IMR-90 (cell line): ENCODE measurements around the gene ZNF3. TPM values are rescaled to one million over a fixed set of nuclear protein-coding genes. Genes with fewer than 3 reads are reported as not detected.

Experiments
- ATAC-seq: fragments of 200-7000 bp; cut with Tn5 transposase; 2 replicates; pipeline ENCODE4 v1.9.1; 2020; ENCODE audit warnings: low read depth, mild to moderate bottlenecking, moderate library complexity
- BruUV-seq: library from RNA; stranded (reverse); fragments of 400-500 nt; replicated peaks from 2 replicates; lab custom pipeline; 2021; lab: Mats Ljungman, UMichigan
- CTCF ChIA-PET: fragments of 300-600 bp; formaldehyde crosslinking; extraction: SDS; loops from one replicate; lab custom pipeline; 2021; ENCODE audit warnings: antibody characterized with exemption; lab: Yijun Ruan, JAX
- POLR2A ChIA-PET: fragments of 300-600 bp; sonication (Branson Sonifier 250); formaldehyde crosslinking; loops from one replicate; lab custom pipeline; 2022; ENCODE audit warnings: antibody characterized with exemption; ENCODE audit not compliant: unreplicated experiment; lab: Charles Lee
- DNase-seq: peaks from one replicate; pipeline ENCODE4 v3.0.0; 2013
- H2AFZ ChIP-seq: replicated peaks from 2 replicates; pipeline ENCODE3; 2013; ENCODE audit warnings: low read length, mild to moderate bottlenecking; ENCODE audit not compliant: poor library complexity
- H2AK5ac ChIP-seq: 2 replicates; pipeline ENCODE4 v1.6.1; 2013; ENCODE audit warnings: low read depth, low read length, inconsistent platforms
- H2AK9ac ChIP-seq: replicated peaks from 2 replicates; pipeline ENCODE3; 2013; ENCODE audit warnings: mild to moderate bottlenecking, low read depth, low read length, moderate library complexity; ENCODE audit not compliant: poor library complexity
- H2BK120ac ChIP-seq: 2 replicates; pipeline ENCODE4 v1.6.1; 2013; ENCODE audit warnings: low read depth, low read length, inconsistent platforms
- H2BK15ac ChIP-seq: 3 replicates; pipeline ENCODE4 v1.6.1; 2013; ENCODE audit warnings: low read depth, low read length, inconsistent platforms
- H2BK20ac ChIP-seq: 2 replicates; pipeline ENCODE4 v1.6.1; 2013; ENCODE audit warnings: low read depth, mild to moderate bottlenecking, inconsistent platforms, low read length, moderate library complexity
- H2BK5ac ChIP-seq: 2 replicates; pipeline ENCODE4 v1.6.1; 2013; ENCODE audit warnings: mild to moderate bottlenecking, low read depth, low read length, inconsistent platforms; ENCODE audit not compliant: poor library complexity, severe bottlenecking
- H3K14ac ChIP-seq: replicated peaks from 2 replicates; pipeline ENCODE4 v1.6.1; 2013; ENCODE audit warnings: low read depth, low read length, inconsistent platforms
- H3K18ac ChIP-seq: 2 replicates; pipeline ENCODE4 v1.6.1; 2013; ENCODE audit warnings: low read depth, low read length, control low read depth
- H3K23ac ChIP-seq: 2 replicates; pipeline ENCODE4 v1.6.1; 2013; ENCODE audit warnings: low read depth, low read length, inconsistent platforms
- H3K27ac ChIP-seq: 2 replicates; pipeline ENCODE4 v1.5.1; 2013; ENCODE audit warnings: mild to moderate bottlenecking, control low read depth, low read length; ENCODE audit not compliant: insufficient read depth
- H3K27me3 ChIP-seq: 2 replicates; pipeline ENCODE4 v1.6.1; 2013; ENCODE audit warnings: low read length; ENCODE audit not compliant: control insufficient read depth, insufficient read depth
- H3K36me3 ChIP-seq: 2 replicates; pipeline ENCODE4 v1.6.1; 2013; ENCODE audit warnings: low read length, mixed read lengths; ENCODE audit not compliant: control insufficient read depth, insufficient read depth
- H3K4ac ChIP-seq: 2 replicates; pipeline ENCODE4 v1.6.1; 2013; ENCODE audit warnings: low read depth, low read length, inconsistent platforms
- H3K4me1 ChIP-seq: 2 replicates; pipeline ENCODE4 v1.6.1; 2013; ENCODE audit warnings: low read length, mixed read lengths; ENCODE audit not compliant: control insufficient read depth, insufficient read depth
- H3K4me2 ChIP-seq: 2 replicates; pipeline ENCODE4 v1.6.1; 2013; ENCODE audit warnings: low read depth, mild to moderate bottlenecking, control low read depth, low read length, moderate library complexity
- H3K4me3 ChIP-seq: 2 replicates; pipeline ENCODE4 v1.5.1; 2013; ENCODE audit warnings: low read depth, mild to moderate bottlenecking, control low read depth, low read length, moderate library complexity; ENCODE audit not compliant: insufficient read depth
- H3K56ac ChIP-seq: 2 replicates; pipeline ENCODE4 v1.6.1; 2013; ENCODE audit warnings: low read length, inconsistent platforms; ENCODE audit not compliant: insufficient read depth; ENCODE audit errors: extremely low read depth
- H3K79me1 ChIP-seq, 2 experiments: 2 replicates each; pipeline ENCODE4 v1.6.1; 2013; ENCODE audit warnings: low read length in 2 of 2, inconsistent platforms in 1 of 2, low read depth in 1 of 2
- H3K9ac ChIP-seq: 2 replicates; pipeline ENCODE4 v1.6.1; 2013; ENCODE audit warnings: low read depth, low read length, control low read depth
- H3K9me1 ChIP-seq: 2 replicates; pipeline ENCODE4 v1.6.1; 2013; ENCODE audit warnings: low read length, inconsistent platforms; ENCODE audit not compliant: insufficient read depth
- H3K9me3 ChIP-seq: 2 replicates; pipeline ENCODE4 v1.6.1; 2013; ENCODE audit warnings: low read length; ENCODE audit not compliant: control insufficient read depth, insufficient read depth
- H4K20me1 ChIP-seq: 2 replicates; pipeline ENCODE4 v1.6.1; 2013; ENCODE audit warnings: low read length, inconsistent platforms; ENCODE audit not compliant: insufficient read depth
- H4K5ac ChIP-seq: 2 replicates; pipeline ENCODE4 v1.6.1; 2013; ENCODE audit warnings: mild to moderate bottlenecking, low read depth, low read length, control low read depth
- H4K8ac ChIP-seq, 2 experiments: 2 replicates each; pipeline ENCODE4 v1.6.1; 2013; ENCODE audit warnings: low read depth in 2 of 2, low read length in 2 of 2, control low read depth in 1 of 2, inconsistent platforms in 1 of 2
- H4K91ac ChIP-seq: 2 replicates; pipeline ENCODE4 v1.6.1; 2013; ENCODE audit warnings: low read depth, low read length, inconsistent platforms; ENCODE audit not compliant: insufficient read depth
- BHLHE40 ChIP-seq: fragments of 150-350 bp; IDR thresholded peaks from 2 replicates; pipeline ENCODE4 v1.6.1; 2016; ENCODE audit warnings: mild to moderate bottlenecking, low read depth, low read length
- CEBPB ChIP-seq: IDR thresholded peaks from 2 replicates; pipeline ENCODE4 v1.6.1; 2012; ENCODE audit warnings: low read depth, low read length, improper control_type of control experiment
- CHD1 ChIP-seq: IDR thresholded peaks from 2 replicates; pipeline ENCODE4 v1.6.1; 2012; ENCODE audit warnings: low read depth, low read length, improper control_type of control experiment
- FOS ChIP-seq: fragments of 150-350 bp; IDR thresholded peaks from 2 replicates; pipeline ENCODE4 v1.6.1; 2016; ENCODE audit warnings: low read depth, low read length
- MAFK ChIP-seq: IDR thresholded peaks from 2 replicates; pipeline ENCODE4 v1.6.1; 2012; ENCODE audit warnings: low read depth, low read length, improper control_type of control experiment
- MAZ ChIP-seq: IDR thresholded peaks from 2 replicates; pipeline ENCODE4 v1.6.1; 2012; ENCODE audit warnings: low read depth, mild to moderate bottlenecking, low read length, improper control_type of control experiment, moderate library complexity, borderline replicate concordance
- MXI1 ChIP-seq: IDR thresholded peaks from 2 replicates; pipeline ENCODE4 v1.6.1; 2012; ENCODE audit warnings: low read depth, mild to moderate bottlenecking, low read length, moderate library complexity, borderline replicate concordance
- NFE2L2 ChIP-seq: fragments of 150-350 bp; IDR thresholded peaks from 2 replicates; pipeline ENCODE4 v1.6.1; 2016; ENCODE audit warnings: low read depth, mild to moderate bottlenecking, low read length
- POLR2A ChIP-seq: IDR thresholded peaks from 2 replicates; pipeline ENCODE4 v1.6.1; 2012; ENCODE audit warnings: mild to moderate bottlenecking, low read depth, low read length
- RAD21 ChIP-seq: IDR thresholded peaks from 2 replicates; pipeline ENCODE4 v1.6.1; 2012; ENCODE audit warnings: low read length, improper control_type of control experiment
- RCOR1 ChIP-seq: IDR thresholded peaks from 2 replicates; pipeline ENCODE4 v1.6.1; 2012; ENCODE audit warnings: mild to moderate bottlenecking, low read length, improper control_type of control experiment; ENCODE audit not compliant: insufficient replicate concordance
- RFX5 ChIP-seq: IDR thresholded peaks from 2 replicates; pipeline ENCODE4 v1.8.0; 2012; ENCODE audit warnings: low read depth, mild to moderate bottlenecking, low read length, moderate library complexity
- SMC3 ChIP-seq: fragments of 150-350 bp; IDR thresholded peaks from 2 replicates; pipeline ENCODE4 v1.6.1; 2016; ENCODE audit warnings: low read depth, mild to moderate bottlenecking, antibody characterized with exemption, low read length, moderate library complexity
- USF2 ChIP-seq: fragments of 150-350 bp; IDR thresholded peaks from 2 replicates; pipeline ENCODE4 v1.6.1; 2017; ENCODE audit warnings: mild to moderate bottlenecking, antibody characterized with exemption, low read length, low read depth
- WGBS, 2 experiments: methylation state at CpG; one replicate each; pipeline versions ENCODE4 v1.1.5 to v1.1.7; 2013; ENCODE audit warnings: missing lambda C conversion rate in 2 of 2; ENCODE audit not compliant: insufficient read length in 1 of 2; ENCODE audit errors: extremely low coverage in 2 of 2; 5-methylcytosine and 5-hydroxymethylcytosine counted together
- dilution Hi-C: fragments of 300-500 bp; cut with HindIII; formaldehyde crosslinking; loops from one replicate; pipeline ENCODE4 v1.14.3; 2018; ENCODE audit warnings: low sequenced_read_pairs; ENCODE audit not compliant: unreplicated experiment
- in situ Hi-C: fragments of 300-500 bp; cut with MboI; formaldehyde crosslinking; loops from 3 replicates; pipeline ENCODE4 v1.14.3; 2019; ENCODE audit warnings: low sequenced_read_pairs, inconsistent platforms, mixed read lengths
- intact Hi-C: fragments of 100-400 bp; cut with micrococcal nuclease; formaldehyde crosslinking; loops from 2 replicates; pipeline ENCODE4 v1.10.0; 2022
- polyA plus RNA-seq, 3 experiments: library from polyadenylated mRNA; depleted of rRNA; stranded (reverse); fragments of >200 nt; gene quantifications; 2 replicates each; pipeline ENCODE4 v1.2.3, GENCODE V29; 2012; ENCODE audit warnings: low replicate concordance in 1 of 3
- total RNA-seq: library from RNA; depleted of rRNA; stranded (reverse); fragments of >200 nt; gene quantifications from 2 replicates; pipeline ENCODE4 v1.2.3, GENCODE V29; 2012
- TF ChIP-seq, protein P1 (sequence below): conservative IDR thresholded peaks from 2 replicates; pipeline ENCODE4 v1.5.1; 2012; ENCODE audit warnings: mild to moderate bottlenecking, low read depth, low read length, improper control_type of control experiment
- TF ChIP-seq, protein P2 (sequence below): fragments of 150-350 bp; IDR thresholded peaks from 2 replicates; pipeline ENCODE4 v1.6.1; 2016; ENCODE audit warnings: low read depth, mild to moderate bottlenecking, low read length, moderate library complexity, borderline replicate concordance

ZNF3 gene
- total and polyA plus RNA-seq, 2 of the 4 experiments (the other 2 are of a cell fraction) = 24.8 to 30.8 TPM

DNA sequence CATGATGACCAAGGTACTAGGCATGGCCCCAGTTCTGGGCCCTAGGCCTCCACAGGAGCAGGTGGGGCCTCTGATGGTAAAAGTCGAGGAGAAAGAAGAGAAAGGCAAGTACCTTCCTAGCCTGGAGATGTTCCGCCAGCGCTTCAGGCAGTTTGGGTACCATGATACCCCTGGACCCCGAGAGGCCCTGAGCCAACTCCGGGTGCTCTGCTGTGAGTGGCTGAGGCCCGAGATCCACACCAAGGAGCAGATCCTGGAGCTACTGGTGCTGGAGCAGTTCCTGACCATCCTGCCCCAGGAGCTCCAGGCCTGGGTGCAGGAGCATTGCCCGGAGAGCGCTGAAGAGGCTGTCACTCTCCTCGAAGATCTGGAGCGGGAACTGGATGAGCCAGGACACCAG, 24.5 kb downstream of the ZNF3 start:
- Histone ChIP-seq H3K18ac (no peak overlapping the region), H2AFZ (no peak overlapping the region), H2BK20ac (no peak overlapping the region), H4K8ac (no peak overlapping the region), H3K9me1 (no peaks in the 10 kb centered on the region), H3K27ac (no peak overlapping the region), H2BK120ac (no peak overlapping the region), H3K14ac (no peak overlapping the region), H3K4me1 (no peaks in the 10 kb centered on the region), H3K9me3 (no peaks in the 10 kb centered on the region), H2BK15ac (no peak overlapping the region), H3K4ac (no peak overlapping the region), H3K4me3 (no peak overlapping the region), H4K5ac (no peak overlapping the region), H3K23ac (no peak overlapping the region), H3K79me1 (peaks cover 8 to 18% of the 10 kb centered on the region in 2 experiments), H3K4me2 (no peak overlapping the region), H4K91ac (no peak overlapping the region), H4K20me1 (peaks cover 3% of the 10 kb centered on the region; the same call in 1 of the 2 replicates), H2AK5ac (no peak overlapping the region), H2BK5ac (no peak overlapping the region), H3K27me3 (no peaks in the 10 kb centered on the region), H3K56ac (no peak overlapping the region), H3K36me3 (peaks cover 35% of the 10 kb centered on the region), H2AK9ac (no peak overlapping the region), H3K9ac (no peak overlapping the region)
- BruUV-seq = no TSS peak
- ChIA-PET CTCF (interaction anchor here (0.8 kb wide), 1 partner anchor 63 kb away, joined by 3 read pairs; no protein-coding TSS in a partner anchor), POLR2A (interaction anchor here (0.6 kb wide), 1 partner anchor 60 kb away, joined by 5 read pairs; no protein-coding TSS in a partner anchor)
- dilution Hi-C loops = no loop called here
- WGBS, 2 experiments = 98% methylated on average over 8 of the region's 10 CpGs; no CpG with 5 or more reads in 1 of the 2 experiments
- ATAC-seq = no peak
- no peak for TF ChIP-seq CEBPB
- no peak for TF ChIP-seq MAFK
- no peak for TF ChIP-seq RFX5
- no peak for TF ChIP-seq RCOR1
- TF ChIP-seq MAZ = no peak
- TF ChIP-seq USF2 = no peak
- TF ChIP-seq RAD21 = no peak
- TF ChIP-seq NFE2L2 = no peak
- no peak for TF ChIP-seq SMC3
- no peak for TF ChIP-seq CHD1
- no peak for TF ChIP-seq MXI1
- TF ChIP-seq, protein P1, sequence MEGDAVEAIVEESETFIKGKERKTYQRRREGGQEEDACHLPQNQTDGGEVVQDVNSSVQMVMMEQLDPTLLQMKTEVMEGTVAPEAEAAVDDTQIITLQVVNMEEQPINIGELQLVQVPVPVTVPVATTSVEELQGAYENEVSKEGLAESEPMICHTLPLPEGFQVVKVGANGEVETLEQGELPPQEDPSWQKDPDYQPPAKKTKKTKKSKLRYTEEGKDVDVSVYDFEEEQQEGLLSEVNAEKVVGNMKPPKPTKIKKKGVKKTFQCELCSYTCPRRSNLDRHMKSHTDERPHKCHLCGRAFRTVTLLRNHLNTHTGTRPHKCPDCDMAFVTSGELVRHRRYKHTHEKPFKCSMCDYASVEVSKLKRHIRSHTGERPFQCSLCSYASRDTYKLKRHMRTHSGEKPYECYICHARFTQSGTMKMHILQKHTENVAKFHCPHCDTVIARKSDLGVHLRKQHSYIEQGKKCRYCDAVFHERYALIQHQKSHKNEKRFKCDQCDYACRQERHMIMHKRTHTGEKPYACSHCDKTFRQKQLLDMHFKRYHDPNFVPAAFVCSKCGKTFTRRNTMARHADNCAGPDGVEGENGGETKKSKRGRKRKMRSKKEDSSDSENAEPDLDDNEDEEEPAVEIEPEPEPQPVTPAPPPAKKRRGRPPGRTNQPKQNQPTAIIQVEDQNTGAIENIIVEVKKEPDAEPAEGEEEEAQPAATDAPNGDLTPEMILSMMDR = no peak
- no peak for TF ChIP-seq BHLHE40
- TF ChIP-seq FOS = no peak
- no peak for TF ChIP-seq POLR2A
- TF ChIP-seq, protein P2, sequence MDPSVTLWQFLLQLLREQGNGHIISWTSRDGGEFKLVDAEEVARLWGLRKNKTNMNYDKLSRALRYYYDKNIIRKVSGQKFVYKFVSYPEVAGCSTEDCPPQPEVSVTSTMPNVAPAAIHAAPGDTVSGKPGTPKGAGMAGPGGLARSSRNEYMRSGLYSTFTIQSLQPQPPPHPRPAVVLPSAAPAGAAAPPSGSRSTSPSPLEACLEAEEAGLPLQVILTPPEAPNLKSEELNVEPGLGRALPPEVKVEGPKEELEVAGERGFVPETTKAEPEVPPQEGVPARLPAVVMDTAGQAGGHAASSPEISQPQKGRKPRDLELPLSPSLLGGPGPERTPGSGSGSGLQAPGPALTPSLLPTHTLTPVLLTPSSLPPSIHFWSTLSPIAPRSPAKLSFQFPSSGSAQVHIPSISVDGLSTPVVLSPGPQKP = no peak
- in situ Hi-C loops = loop anchor here (10.0 kb wide), 1 partner anchor 142 kb away; the partner anchor contains the start of gene TRIM4
- intact Hi-C loops = loop anchor here (10.0 kb wide), 1 partner anchor 132 kb away; the partner anchor contains the start of gene GJC3
- no peak for DNase-seq
